Measurements from ENCODE around the gene GJB6.
A peak's percentile ranks its signal among the peaks of the same experiment; 100 is the strongest.

The GJB6 gene

DNA sequence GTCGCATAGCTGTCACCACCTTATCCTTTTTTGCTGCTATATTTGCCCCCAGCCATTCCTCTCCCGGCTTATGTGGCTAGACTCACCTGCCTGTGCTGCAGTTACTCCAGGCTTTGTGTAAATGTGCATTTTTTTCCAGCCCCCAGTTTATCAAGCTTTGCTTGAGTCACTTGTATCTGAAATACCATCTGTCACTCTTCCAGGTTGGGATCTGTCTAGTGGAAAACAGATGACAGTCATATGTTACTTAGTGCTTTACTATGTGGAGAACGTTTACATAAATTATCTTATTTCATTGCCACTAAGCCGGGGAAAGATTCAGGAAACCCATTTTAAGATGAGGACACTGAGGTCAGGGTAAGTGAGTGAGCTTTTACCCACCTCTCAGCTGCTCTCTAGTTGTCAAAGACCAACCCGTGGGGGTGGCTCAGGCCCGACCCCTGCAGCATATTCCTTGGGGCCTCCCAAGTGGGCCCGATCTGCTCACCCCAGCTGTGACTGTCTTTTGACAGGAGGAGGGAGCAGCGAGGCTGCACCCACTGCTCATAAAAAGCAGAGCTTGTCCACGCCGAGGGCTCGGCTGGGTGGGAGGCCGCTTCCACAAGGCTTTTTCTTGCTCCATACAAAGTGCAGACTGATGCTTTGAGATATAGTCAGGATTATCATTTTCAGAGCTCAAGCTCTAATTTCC lies 46.6 kb downstream of the GJB6 start:
- peak in 1 of 2 donors; percentile 4 for DNase-seq

DNA sequence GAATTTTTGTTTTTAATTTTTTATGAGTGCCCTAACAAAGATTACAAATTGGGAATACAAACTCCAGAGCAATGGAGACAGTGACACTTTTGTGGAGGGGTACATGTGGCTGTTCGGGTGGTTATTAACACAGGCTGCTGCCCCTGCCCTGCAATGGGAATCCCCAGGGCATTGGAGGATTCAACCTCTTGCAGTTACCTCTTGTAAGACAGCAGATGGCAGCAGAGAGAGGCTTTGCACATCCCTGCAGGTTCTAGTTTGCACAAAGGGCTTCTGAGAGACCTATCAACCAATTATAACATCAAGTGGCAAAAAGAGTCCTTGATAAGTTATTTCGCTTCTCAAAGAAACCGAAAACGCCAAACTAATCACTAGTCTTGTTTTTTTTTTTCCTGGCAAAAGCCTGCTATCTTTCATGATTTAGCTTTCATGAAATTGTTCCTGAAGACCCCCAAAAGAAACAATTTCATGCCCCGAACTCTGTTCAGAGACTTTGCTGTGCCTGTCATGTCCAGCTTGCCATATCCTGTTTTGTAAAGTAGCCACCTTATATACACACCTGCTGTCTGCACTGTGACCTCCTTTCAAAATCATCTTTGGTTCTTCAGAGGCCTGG lies 49.8 kb downstream of the GJB6 start:
- peak; percentile 40 to 53 for DNase-seq

DNA sequence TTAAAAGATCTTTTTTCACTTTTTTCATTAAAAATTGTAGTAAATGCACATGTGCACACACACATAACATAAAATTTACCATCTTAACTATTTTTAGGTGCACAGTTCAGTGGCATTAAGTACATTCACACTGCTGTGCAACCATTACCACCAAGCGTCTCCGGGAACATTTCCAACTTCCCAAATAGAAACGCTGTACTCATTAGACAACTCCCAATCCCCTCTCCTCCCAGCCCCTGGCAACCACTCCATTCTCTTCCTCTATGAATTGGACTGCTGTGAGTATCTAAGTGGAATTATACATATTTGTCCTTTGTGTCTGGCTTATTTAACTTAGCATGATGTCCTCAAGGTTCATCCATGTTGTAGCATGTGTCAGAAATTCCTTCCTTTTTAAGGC lies 50.9 kb downstream of the GJB6 start:
- DNase-seq: no peak

- no peak for DNase-seq
These were observed 54.0 kb downstream of the GJB6 start for GRCh38 chr13:20178156-20178555.

DNA sequence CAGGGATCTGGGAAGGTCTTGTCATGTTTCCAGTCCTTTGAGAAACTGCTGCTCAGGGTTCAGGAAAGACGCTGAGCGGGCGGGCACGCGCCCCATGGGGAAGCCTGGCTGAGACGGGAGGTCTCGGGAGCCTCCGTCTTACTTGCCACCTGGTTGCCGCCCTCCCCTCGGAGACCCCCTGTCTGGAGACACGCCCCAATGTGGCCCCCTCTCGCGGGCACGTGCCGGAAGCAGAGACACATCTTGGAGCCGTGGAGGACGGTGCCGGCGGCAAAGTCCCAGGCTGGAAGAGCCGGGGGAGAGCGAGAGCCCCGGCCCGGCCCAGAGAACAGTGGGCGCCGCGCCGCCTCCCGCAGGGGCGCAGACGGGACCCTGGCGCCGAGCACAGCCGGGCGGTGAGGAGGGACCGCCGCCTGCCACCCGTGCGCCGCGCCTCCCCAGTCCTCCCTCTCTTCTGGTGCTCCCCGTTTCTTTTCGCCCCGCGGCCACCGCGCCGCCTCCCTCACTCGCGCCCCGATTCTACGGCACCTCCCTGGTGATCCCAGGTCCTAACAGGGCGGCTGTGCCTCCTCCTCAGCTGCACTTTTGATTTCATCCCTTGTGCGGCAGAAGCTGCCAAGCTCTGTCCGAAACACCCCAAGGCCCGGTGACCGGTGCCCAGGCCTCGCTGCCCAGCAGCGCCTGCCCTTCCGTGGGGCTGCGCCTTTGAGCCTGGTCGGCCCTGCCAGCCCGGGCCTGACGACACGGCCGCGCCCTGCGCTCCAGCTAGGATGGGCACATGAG lies 54.9 kb downstream of the GJB6 start:
- DNase-seq: no peak

DNA sequence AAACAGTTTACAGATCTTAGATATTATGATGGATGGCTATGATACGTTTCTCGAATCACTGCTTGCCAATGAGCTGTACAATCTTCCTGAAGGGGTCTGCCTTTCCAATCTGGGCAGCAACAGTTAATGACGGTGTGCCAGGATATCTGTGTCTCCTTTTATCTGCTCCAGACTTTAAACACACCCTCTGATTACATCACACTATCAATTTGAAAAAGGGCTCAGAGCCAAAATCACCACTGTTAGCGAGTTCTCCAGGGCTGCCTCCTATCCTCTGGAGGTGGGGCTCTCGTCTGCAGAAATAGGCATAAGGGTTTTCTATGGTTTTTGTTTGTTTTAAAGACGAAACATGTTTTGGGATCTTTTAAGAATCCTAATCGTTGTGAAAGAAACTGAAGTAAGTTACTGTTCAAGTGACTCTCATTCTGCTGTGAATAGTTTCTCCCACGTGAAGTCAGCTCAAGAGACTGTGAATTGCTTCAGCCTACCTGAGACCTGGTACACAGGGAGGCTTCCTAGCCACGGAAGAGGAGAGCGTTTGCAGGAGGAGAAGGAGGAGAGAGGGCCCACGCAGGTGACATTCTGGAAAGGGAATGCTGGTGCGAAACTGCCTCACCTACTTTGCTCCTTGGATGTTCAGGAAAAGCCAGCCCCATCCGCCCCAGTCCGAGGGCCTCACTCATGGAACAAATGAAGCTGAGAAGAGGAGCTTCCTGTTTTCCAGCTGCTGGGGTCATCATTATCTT lies 56.0 kb downstream of the GJB6 start:
- no peak for DNase-seq

- DNase-seq: no peak
These were observed 56.7 kb downstream of the GJB6 start for GRCh38 chr13:20175406-20175794.

DNA sequence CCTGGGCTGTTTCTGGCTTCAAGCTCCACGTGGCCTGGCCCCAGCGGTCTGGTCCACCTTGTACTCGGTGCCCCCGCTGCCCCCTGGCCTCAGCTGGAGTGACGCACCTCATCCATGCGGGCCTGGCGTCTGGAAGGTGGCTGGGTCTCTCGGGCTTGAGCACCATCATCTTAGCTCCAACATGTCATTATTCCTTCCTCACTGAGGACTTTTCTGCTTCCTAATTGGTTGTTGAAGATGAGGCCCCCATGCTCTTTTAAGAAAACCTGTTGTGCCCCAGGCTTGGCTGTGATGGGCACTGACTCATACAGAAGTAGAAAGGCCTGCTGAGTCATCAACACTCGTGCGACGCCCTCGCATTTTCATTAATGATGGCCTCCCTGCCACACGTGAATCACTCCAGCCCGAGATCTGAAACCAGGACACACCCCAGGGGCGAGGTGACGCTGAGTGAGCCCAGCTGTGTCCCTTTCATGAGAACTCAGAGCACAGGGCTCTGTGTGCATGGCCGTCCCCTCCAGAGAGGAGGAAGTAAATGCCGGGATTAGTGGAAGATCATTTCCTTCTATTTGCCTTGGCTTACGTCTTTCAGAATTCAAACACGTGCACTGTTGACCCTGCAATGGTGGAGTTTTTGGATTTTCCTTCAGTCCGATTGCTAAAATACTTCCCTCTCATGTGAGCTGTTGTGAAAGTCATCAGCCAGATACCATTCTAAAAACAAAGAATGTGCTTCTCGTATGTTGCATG lies 57.3 kb downstream of the GJB6 start:
- peak; percentile 77 to 79 for DNase-seq

GRCh38 chr13:20173116-20173746 lies 58.9 kb downstream of the GJB6 start:
- DNase-seq: peak in 1 of 2 donors; percentile 37
